ENCODE measurements around the gene C6orf120. TPM values are rescaled to one million over a fixed set of nuclear protein-coding genes. Genes with fewer than 3 reads are reported as not detected.
A peak's percentile ranks its signal among the peaks of the same experiment; 100 is the strongest.
"Not testable (repeated sequence)": the region's sequence is repeated elsewhere in the genome, so short reads cannot be mapped to it uniquely, and the experiment has no call there.

C6orf120 gene
- total and polyA plus RNA-seq, 2 experiments from 2014 or later: 37.9 to 58.8 TPM

DNA sequence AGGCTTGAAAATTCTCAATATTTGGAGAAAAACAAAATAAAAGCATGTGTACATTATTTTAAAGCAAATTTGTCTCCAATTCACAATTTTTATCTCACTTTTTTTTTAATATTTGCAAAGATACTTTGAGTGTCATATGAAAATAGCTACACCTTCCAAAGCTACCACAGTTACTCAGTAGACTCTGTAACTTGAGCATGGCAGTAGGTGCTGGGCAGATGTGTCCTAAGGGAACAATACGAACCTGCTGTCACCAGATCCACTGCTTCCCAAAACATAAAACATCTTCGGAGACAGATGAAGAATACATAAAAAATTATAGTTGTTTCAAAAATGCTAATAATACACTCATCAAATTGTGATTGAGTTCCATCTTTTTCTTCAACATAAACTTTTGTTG is 10.7 kb upstream of the C6orf120 start:
- Histone ChIP-seq H2AFZ (no peak overlapping the region), H3K4me1 (ENCODE audit: insufficient read depth) (no peaks in the 10 kb centered on the region), H3K9me3 (ENCODE audit: low read depth) (peaks cover 9% of the 10 kb centered on the region), H3K27me3 (no peaks in the 10 kb centered on the region), H3K27ac (no peak overlapping the region), H3K36me3 (replicated peaks; ENCODE audit: insufficient read depth, low read depth) (no peaks in the 10 kb centered on the region), H3K79me2 (peaks cover 36% of the 10 kb centered on the region), H3K9me2 (replicated peaks; ENCODE audit: insufficient read depth) (no peaks in the 10 kb centered on the region), H4K20me1 (ENCODE audit: insufficient read depth, poor library complexity, severe bottlenecking) (no peaks in the 10 kb centered on the region), H3K4me3 (no peak overlapping the region), H3K4me2 (no peak overlapping the region)
- WGBS (ENCODE audit: low lambda C conversion rate, missing lambda C conversion rate): 95% methylated on average over 2 of the region's 2 CpGs
- DNase-seq (ENCODE audit: low spot score): no peak
- TF ChIP-seq EZH2phosphoT487 (IDR thresholded peaks at IDR 0.05; ENCODE audit: low read depth, severe bottlenecking, unreplicated experiment): no peak
- TF ChIP-seq, protein P1, sequence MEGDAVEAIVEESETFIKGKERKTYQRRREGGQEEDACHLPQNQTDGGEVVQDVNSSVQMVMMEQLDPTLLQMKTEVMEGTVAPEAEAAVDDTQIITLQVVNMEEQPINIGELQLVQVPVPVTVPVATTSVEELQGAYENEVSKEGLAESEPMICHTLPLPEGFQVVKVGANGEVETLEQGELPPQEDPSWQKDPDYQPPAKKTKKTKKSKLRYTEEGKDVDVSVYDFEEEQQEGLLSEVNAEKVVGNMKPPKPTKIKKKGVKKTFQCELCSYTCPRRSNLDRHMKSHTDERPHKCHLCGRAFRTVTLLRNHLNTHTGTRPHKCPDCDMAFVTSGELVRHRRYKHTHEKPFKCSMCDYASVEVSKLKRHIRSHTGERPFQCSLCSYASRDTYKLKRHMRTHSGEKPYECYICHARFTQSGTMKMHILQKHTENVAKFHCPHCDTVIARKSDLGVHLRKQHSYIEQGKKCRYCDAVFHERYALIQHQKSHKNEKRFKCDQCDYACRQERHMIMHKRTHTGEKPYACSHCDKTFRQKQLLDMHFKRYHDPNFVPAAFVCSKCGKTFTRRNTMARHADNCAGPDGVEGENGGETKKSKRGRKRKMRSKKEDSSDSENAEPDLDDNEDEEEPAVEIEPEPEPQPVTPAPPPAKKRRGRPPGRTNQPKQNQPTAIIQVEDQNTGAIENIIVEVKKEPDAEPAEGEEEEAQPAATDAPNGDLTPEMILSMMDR (IDR thresholded peaks at IDR 0.05; ENCODE audit: poor library complexity): no peak
- TF ChIP-seq EZH2 (IDR thresholded peaks at IDR 0.05; ENCODE audit: borderline replicate concordance): no peak

DNA sequence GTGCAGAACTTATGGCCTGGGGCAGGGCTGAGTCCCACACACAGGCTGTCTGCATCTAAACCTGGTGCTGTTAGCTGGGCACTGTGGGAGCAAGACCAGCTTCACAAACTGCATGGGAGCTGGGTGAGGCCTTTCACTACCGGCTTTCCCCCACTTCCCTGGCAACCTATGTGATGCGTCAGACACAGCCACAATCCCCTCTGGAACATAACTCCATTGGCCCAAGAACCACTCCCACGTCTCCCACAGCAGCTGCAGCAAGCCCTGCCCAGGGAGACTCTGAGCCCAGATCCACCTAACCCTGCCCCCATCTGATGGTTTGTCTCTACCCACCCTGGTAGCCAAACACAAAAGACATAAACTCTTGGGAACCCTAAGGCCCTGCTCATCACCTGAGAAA is 9.4 kb upstream of the C6orf120 start:
- Histone ChIP-seq H3K27ac (no peak overlapping the region), H2AFZ (no peak overlapping the region), H3K79me2 (peaks cover 47% of the 10 kb centered on the region), H3K36me3 (replicated peaks; ENCODE audit: insufficient read depth, low read depth) (no peaks in the 10 kb centered on the region), H3K4me1 (ENCODE audit: insufficient read depth) (no peaks in the 10 kb centered on the region), H3K4me2 (no peak overlapping the region), H3K9me3 (ENCODE audit: low read depth) (no peaks in the 10 kb centered on the region), H4K20me1 (ENCODE audit: insufficient read depth, poor library complexity, severe bottlenecking) (no peaks in the 10 kb centered on the region), H3K4me3 (no peak overlapping the region), H3K9me2 (replicated peaks; ENCODE audit: insufficient read depth) (no peaks in the 10 kb centered on the region), H3K27me3 (no peaks in the 10 kb centered on the region)
- TF ChIP-seq EZH2 (IDR thresholded peaks at IDR 0.05; ENCODE audit: borderline replicate concordance) (no peak), EZH2phosphoT487 (IDR thresholded peaks at IDR 0.05; ENCODE audit: low read depth, severe bottlenecking, unreplicated experiment) (no peak)
- TF ChIP-seq, protein P1 (IDR thresholded peaks at IDR 0.05; ENCODE audit: poor library complexity): no peak
- no peak for DNase-seq (ENCODE audit: low spot score)
- 93% methylated on average over 3 of the region's 3 CpGs for WGBS (ENCODE audit: low lambda C conversion rate, missing lambda C conversion rate)

DNA sequence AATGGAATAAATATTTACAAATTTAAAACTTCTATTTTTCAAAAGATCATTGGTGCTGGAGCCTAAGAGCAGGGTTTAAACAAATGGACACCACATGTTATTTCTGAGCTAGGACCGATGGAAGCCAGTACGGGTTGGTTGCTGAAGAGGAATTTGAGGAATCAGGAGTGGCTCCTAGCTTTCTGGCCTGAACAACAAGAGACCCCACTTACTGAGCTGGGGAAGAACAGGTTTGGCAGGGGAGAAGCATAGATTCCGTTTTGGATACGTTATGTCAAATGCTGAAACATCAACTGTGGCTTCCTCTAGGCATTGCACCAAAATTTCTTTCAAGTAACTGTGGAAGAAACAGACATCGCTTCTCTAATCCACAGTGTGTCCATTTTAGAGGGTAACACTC is 6.8 kb upstream of the C6orf120 start:
- H3K9me3 ChIP-seq (ENCODE audit: low read depth): no peaks in the 10 kb centered on the region
- no peaks in the 10 kb centered on the region for H4K20me1 ChIP-seq (ENCODE audit: insufficient read depth, poor library complexity, severe bottlenecking)
- no peak overlapping the region for H3K4me2 ChIP-seq
- TF ChIP-seq, protein P1 (IDR thresholded peaks at IDR 0.05; ENCODE audit: poor library complexity): no peak
- no peak for TF ChIP-seq EZH2phosphoT487 (IDR thresholded peaks at IDR 0.05; ENCODE audit: low read depth, severe bottlenecking, unreplicated experiment)
- no peaks in the 10 kb centered on the region for H3K36me3 ChIP-seq (replicated peaks; ENCODE audit: insufficient read depth, low read depth)
- peaks cover 3% of the 10 kb centered on the region for H3K4me1 ChIP-seq (ENCODE audit: insufficient read depth)
- H3K9me2 ChIP-seq (replicated peaks; ENCODE audit: insufficient read depth): no peaks in the 10 kb centered on the region
- H2AFZ ChIP-seq: no peak overlapping the region
- H3K27ac ChIP-seq: no peak overlapping the region
- no peak overlapping the region for H3K4me3 ChIP-seq
- no peak for DNase-seq (ENCODE audit: low spot score)
- H3K27me3 ChIP-seq: no peaks in the 10 kb centered on the region
- 79% methylated on average over 5 of the region's 5 CpGs for WGBS (ENCODE audit: low lambda C conversion rate, missing lambda C conversion rate)
- peaks cover 63% of the 10 kb centered on the region for H3K79me2 ChIP-seq

DNA sequence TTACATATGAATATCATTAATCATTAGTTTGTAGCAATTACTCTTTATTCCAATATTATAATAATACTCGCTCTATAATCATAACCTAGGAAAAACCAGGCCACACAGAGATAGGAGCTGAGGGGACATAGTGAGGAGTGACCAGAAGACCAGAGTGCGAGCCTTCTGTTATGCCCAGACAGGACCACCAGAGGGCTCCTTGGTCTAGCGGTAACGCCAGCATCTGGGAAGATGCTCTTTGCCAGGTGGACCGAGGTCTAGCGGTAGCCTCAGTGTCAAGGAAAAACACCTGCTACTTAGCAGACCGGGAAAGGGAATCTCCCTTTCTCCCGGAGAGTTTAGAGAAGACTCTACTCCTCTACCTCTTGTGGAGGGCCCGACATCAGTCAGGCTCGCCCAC is 4.8 kb upstream of the C6orf120 start:
- H2AFZ ChIP-seq; H3K27me3 ChIP-seq; H4K20me1 ChIP-seq (ENCODE audit: insufficient read depth, poor library complexity, severe bottlenecking); H3K4me3 ChIP-seq; DNase-seq (ENCODE audit: low spot score); H3K36me3 ChIP-seq (replicated peaks; ENCODE audit: insufficient read depth, low read depth); H3K9me2 ChIP-seq (replicated peaks; ENCODE audit: insufficient read depth); H3K27ac ChIP-seq; H3K9me3 ChIP-seq (ENCODE audit: low read depth); H3K4me2 ChIP-seq: not testable (repeated sequence)
- TF ChIP-seq, protein P1 (IDR thresholded peaks at IDR 0.05; ENCODE audit: poor library complexity): peak; percentile 13
- Histone ChIP-seq H3K79me2 (peaks cover 72% of the 10 kb centered on the region), H3K4me1 (ENCODE audit: insufficient read depth) (peaks cover 10% of the 10 kb centered on the region)
- 94% methylated on average over 10 of the region's 10 CpGs for WGBS (ENCODE audit: low lambda C conversion rate, missing lambda C conversion rate)
